GF-D8 (cell line): ENCODE results near the gene MZF1.
"Not testable (repeated sequence)": the region's sequence is repeated elsewhere in the genome, so short reads cannot be mapped to it uniquely, and the experiment has no call there.

Source experiments
- DNase-seq: peaks from one replicate; lab custom pipeline; 2025; lab: John Stamatoyannopoulos, UW

MZF1 gene

DNA sequence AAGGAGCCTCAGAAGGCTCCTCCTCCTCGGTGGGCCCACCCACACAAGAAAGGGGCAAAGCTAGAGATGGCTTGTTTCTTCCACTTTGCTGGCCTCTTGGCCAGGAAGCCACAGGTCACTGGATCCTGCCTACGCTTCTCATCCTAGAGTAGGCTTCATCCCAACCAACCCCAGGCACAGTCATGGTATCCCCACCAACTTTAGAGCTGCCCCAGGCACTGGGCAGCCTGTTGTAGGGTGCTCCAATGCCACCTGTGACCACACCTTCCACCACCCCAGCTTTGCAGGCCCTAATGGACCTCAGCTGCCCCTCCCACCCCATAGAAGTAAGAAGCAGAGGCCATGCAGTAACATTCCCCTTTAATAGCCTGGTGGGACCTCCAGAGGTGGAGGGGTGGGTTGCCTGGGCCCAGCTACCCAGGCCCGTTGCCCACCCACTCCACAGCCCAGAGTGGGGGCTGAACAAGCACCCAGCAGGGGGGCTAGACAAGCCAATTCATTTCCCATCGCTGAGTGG, 17.7 kb downstream of the MZF1 start:
- no peak for DNase-seq

DNA sequence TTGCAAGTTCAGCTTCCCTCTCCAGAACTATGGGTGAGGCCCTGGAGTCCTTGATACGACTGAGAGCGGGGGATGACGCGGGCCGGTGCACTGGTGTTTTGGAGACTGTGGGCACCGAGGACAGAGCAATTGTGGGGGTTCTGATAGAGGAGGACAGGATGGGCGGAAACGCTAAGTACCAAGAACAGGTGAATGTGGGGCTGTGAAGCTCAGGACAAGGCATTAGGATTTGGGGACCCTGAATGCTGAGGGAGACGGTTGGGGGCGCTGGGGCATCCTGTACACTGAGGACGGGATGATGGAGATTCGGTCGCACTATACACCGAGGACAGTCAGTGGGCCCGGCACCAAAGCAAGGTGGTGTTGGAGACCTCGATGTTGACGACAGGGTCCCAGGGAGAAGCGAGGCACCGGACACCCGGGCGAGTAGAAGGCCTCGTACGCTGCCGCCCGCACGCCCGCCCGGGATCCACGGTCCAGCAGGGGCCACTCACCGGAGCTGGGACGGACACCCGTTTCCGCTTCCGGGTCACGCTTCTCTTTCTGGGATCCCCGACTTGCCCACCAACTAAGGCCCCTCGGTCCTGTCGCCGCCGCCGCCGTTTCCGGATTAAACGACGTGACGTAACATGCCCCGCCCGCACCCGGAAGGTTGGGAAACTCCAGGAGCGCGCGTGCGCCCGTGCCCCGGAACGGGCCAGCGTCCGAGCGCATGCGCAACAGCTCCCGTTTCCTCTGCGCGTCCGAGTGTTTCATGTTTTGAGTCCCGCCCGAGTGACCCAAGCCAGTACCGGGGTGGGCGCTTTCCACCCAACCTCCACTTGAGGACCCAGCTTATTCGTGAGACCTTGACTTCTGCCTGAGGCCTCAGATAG, 18.4 kb downstream of the MZF1 start, which contains the start of gene CHMP2A:
Gene CHMP2A, minus strand, starts transcription at position 612 of the 875 bp plus-strand sequence. CDS start 893 bp downstream, outside the sequence.
- DNase-seq: no peak

- DNase-seq: no peak
These were observed 19.2 kb downstream of the MZF1 start for GRCh38 chr19:58553799-58554493.

- DNase-seq: no peak
These were observed 20.5 kb downstream of the MZF1 start for GRCh38 chr19:58552655-58553054.

DNA sequence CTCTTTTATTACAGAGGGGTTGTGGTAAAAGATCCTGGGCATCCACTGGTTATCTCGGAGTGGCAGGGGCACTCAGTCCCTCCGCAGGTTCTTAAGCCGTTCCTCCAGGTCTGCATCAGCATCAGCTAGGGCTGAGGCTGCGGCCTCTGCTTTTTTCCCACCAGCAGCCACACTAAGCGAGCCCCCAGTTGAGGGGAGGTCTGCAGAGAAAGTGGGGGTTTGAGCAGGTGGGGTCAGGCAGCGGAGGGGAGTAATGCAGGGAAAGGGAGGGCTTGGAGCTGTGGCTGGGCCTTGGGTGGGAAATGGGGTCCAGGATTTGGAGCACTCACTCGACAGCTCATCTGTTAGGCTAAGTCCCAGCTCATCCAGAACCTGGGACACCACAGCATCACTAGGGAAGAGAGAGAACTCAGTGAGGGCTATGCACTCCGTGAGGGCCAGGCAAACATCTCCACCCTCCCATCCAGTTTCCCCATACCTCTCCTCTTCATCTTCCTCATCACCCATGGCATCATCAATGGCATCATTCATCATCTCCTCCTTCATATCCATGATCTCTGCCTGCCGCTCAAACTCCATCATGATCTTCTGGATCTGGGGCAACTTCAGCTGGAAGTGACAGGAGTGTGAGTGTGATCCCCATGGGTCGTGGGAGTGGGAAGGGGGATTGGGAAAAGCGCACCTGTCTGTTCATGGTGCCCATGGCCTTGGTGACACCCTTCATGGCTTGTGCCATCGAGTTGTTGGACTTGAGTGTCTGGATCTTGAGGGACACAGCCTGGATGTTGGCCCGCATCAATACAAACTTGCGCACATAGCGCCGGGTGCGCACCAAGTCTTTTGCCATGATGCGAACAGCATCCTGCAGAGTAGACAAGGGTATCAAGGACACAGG, 21.3 kb downstream of the MZF1 start:
- DNase-seq: no peak

DNA sequence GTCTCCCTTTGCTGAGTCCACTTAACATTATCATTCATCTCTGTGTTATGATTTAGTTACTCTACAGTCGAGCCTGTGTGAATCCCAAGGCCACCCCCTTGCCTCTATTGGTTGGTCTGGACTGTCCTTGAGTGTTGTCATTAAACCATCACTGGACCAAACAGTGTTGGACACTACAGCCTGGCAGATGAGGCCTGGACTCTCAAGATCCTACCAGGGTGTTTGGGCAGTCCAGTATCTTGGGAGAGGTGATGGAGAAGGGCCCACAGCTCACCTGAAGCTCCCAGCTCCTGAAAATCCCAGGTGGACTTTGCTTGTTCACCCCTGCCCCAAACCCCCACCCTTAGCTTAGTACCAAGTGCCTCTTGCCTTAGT, 22.0 kb downstream of the MZF1 start:
- DNase-seq: no peak

DNA sequence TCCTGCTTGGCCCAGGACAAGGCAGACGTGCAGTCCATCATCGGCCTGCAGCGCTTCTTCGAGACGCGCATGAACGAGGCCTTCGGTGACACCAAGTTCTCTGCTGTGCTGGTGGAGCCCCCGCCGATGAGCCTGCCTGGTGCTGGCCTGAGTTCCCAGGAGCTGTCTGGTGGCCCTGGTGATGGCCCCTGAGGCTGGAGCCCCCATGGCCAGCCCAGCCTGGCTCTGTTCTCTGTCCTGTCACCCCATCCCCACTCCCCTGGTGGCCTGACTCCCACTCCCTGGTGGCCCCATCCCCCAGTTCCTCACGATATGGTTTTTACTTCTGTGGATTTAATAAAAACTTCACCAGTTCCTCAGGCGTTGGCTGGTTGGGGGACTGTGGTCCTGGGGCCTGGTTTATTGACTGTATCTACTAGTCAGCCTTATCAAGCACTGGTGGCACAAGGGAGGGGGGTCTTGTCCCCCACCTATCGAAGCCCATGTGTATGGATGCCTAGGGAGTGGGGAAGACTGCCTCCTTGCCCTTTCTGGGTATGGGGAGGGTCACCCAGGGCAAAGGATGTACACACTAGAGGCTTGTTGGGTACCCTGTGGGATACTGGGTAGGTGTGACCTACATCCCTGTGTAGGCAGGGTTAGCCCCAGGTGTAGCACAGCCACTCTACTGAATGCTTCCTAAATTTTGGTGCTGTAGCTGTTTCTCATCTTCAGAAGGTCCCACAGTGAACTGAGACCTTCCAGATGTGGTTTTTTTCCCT, 22.6 kb downstream of the MZF1 start:
- no peak for DNase-seq

DNA sequence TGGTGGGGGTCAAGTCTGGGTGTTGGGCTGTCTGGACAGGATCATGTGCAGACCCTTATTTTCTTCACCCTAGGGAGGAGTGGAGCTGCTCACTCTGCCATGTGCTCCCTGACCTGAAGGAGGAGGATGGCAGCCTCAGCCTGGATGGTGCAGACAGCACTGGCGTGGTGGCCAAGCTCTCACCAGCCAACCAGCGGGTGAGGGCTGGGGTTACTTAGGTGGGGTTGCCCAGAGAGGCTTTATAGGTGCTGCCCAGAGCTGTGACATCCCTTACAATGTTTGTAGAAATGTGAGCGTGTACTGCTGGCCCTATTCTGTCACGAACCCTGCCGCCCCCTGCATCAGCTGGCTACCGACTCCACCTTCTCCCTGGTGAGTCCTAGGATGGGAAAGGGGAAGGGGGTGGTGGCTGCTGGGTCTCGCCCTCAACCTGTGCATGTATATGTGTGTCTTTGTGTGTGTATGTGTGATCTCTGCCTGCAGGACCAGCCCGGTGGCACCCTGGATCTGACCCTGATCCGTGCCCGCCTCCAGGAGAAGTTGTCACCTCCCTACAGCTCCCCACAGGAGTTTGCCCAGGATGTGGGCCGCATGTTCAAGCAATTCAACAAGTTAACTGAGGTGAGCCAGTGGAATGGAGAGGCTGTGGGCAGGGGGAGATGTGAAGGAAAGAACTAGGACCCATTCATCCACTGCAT, 23.3 kb downstream of the MZF1 start:
- no peak for DNase-seq

GRCh38 chr19:58548859-58549663, 24.1 kb downstream of the MZF1 start:
- DNase-seq: no peak

- no peak for DNase-seq
These were observed 25.5 kb downstream of the MZF1 start for GRCh38 chr19:58547323-58548312.

DNA sequence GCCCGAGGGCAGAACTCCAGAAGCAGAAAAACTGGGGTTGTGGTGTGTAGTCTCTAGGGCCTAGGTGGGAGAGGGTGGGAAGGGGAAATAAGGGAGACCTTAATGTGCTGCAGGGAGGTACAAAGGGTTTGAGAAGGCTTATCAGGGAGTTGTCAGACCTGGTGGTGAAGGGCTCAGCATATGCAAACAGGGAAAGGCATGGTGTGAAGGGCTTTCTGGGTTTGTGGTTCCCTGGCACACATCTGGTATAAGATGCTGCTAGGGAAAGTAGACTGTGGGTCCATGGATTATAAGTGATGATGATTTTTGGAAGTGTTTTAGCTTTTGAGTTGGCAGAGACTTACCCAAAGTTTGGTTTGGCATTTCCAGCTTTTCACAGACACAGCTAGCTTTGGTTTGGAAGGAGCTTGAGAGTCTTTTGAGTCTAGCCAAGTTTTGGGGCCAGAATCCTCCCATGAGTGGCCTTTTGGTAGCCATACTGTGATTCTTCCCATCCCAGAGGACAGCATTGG, 27.1 kb downstream of the MZF1 start:
- DNase-seq: no peak

GRCh38 chr19:58545286-58546018, 27.7 kb downstream of the MZF1 start:
- DNase-seq: no peak

- DNase-seq: no peak
These were observed 28.4 kb downstream of the MZF1 start for GRCh38 chr19:58544591-58545285.

GRCh38 chr19:58543826-58544590, 29.1 kb downstream of the MZF1 start, which contains the start of gene TRIM28:
Gene TRIM28 (plus strand): TSS chr19:58544064. CDS start chr19:58544758, 694 bp downstream.
- DNase-seq: no peak

- DNase-seq: not testable (repeated sequence)
These were observed 30.3 kb downstream of the MZF1 start for GRCh38 chr19:58542641-58543372.
